CD4-positive, alpha-beta T cell (primary cell): ENCODE measurements around the gene CDKN1C. TPM values are rescaled to one million over a fixed set of nuclear protein-coding genes. Genes with fewer than 3 reads are reported as not detected.

Experiments used
- ATAC-seq: fragments of 200-7000 bp; cut with Tn5 transposase; one replicate; pipeline ENCODE4 v1.10.0; 2022; ENCODE audit warnings: mild to moderate bottlenecking; ENCODE audit not compliant: poor library complexity
- CTCF ChIA-PET: fragments of 350-600 bp; sonication (Branson Sonifier 250); formaldehyde crosslinking; loops from one replicate; lab custom pipeline; 2021; ENCODE audit warnings: antibody characterized with exemption, inconsistent platforms; lab: Charles Lee
- POLR2A ChIA-PET: fragments of 350-600 bp; sonication (Branson Sonifier 250); formaldehyde crosslinking; loops from one replicate; lab custom pipeline; 2021; ENCODE audit warnings: antibody characterized with exemption, inconsistent platforms; lab: Charles Lee
- DNase-seq, 14 experiments: peaks; one replicate each; pipeline ENCODE4 v3.0.0-alpha.2; 2013 to 2020; ENCODE audit warnings: mixed read lengths in 2 of 14
- H3K27ac ChIP-seq, 2 donors: one replicate each; pipeline versions ENCODE4 v1.5.1 to v1.7.0; 2013; ENCODE audit warnings: low read length in 2 of 2, low read depth in 1 of 2, mild to moderate bottlenecking in 1 of 2
- H3K27me3 ChIP-seq, 2 experiments: 1 replicate in 1 of 2; 2 replicates in 1 of 2; pipeline versions ENCODE4 v1.6.1 to v1.7.0; 2013; ENCODE audit warnings: low read length in 2 of 2, control low read depth in 1 of 2, mild to moderate bottlenecking in 1 of 2, moderate library complexity in 1 of 2; ENCODE audit not compliant: insufficient read depth in 2 of 2, control insufficient read depth in 1 of 2
- H3K36me3 ChIP-seq: one replicate; pipeline ENCODE4 v1.6.1; 2013; ENCODE audit warnings: low read length, control low read depth; ENCODE audit not compliant: insufficient read depth
- H3K4me1 ChIP-seq: one replicate; pipeline ENCODE4 v1.6.1; 2013; ENCODE audit warnings: low read length, control low read depth; ENCODE audit not compliant: insufficient read depth
- H3K4me3 ChIP-seq: one replicate; pipeline ENCODE4 v1.5.1; 2013; ENCODE audit warnings: mild to moderate bottlenecking, low read length, moderate library complexity
- H3K9me3 ChIP-seq, 2 experiments: 1 replicate in 1 of 2; 2 replicates in 1 of 2; pipeline versions ENCODE4 v1.6.1 to v1.7.0; 2013; ENCODE audit warnings: low read length in 2 of 2, mild to moderate bottlenecking in 2 of 2, control low read depth in 1 of 2, moderate library complexity in 1 of 2; ENCODE audit not compliant: control insufficient read depth in 1 of 2, insufficient read depth in 1 of 2
- H3K27ac Mint-ChIP-seq: one replicate; pipeline ENCODE4 v1.8.0; 2020; ENCODE audit warnings: mixed read lengths
- H3K27me3 Mint-ChIP-seq: one replicate; pipeline ENCODE4 v1.8.0; 2021; ENCODE audit warnings: mixed read lengths
- H3K36me3 Mint-ChIP-seq: one replicate; pipeline ENCODE4 v1.8.0; 2021; ENCODE audit warnings: low read depth, mixed read lengths
- H3K4me1 Mint-ChIP-seq: one replicate; pipeline ENCODE4 v1.8.0; 2021; ENCODE audit warnings: low read depth, mixed read lengths
- H3K4me3 Mint-ChIP-seq: one replicate; pipeline ENCODE4 v1.8.0; 2020; ENCODE audit warnings: mild to moderate bottlenecking, mixed read lengths
- H3K9me3 Mint-ChIP-seq: one replicate; pipeline ENCODE4 v1.8.0; 2020; ENCODE audit warnings: mixed read lengths
- CTCF ChIP-seq: fragments of 200-600 bp; IDR thresholded peaks from one replicate; pipeline ENCODE4 v1.8.0; 2022; ENCODE audit warnings: antibody characterized with exemption, mild to moderate bottlenecking
- intact Hi-C, 2 experiments: fragments of 100-400 bp; cut with DNase I in 1 of 2; cut with micrococcal nuclease in 1 of 2; formaldehyde crosslinking; loops; one replicate each; pipeline versions ENCODE4 v1.15.1 to v1.9.0; 2023 to 2025; cut with DNase I, micrococcal nuclease
- total RNA-seq, 174 experiments: library from RNA in 2 of 174; stranded (reverse) in 2 of 174; gene quantifications; one replicate each; pipeline ENCODE4 v1.2.3 and lab custom pipeline; 2021 to 2026

Gene CDKN1C
- total RNA-seq, 2 experiments from 2014 or later, result 1.9 to 2.5 TPM

GRCh38 chr11:2912498-2912897 is 26.9 kb upstream of the CDKN1C start:
- POLR2A ChIA-PET, result no interaction called here
- CTCF ChIA-PET, result no interaction called here
- H3K27me3 Mint-ChIP-seq, result no peaks in the 10 kb centered on the region

GRCh38 chr11:2911785-2912391 is 26.3 kb upstream of the CDKN1C start:
- CTCF ChIA-PET, result no interaction called here

More at GRCh38 chr11:2912498-2912897, 26.9 kb upstream of the CDKN1C start:
- Histone ChIP-seq H3K27me3 (no peaks in the 10 kb centered on the region), H3K36me3 (no peaks in the 10 kb centered on the region), H3K4me1 (peaks cover 17% of the 10 kb centered on the region), H3K9me3 (no peaks in the 10 kb centered on the region), H3K27ac (no peak overlapping the region), H3K4me3 (no peak overlapping the region)
- ATAC-seq (no peak), DNase-seq (peak in 3 of 14 experiments; percentile 31 to 51 (median 38))
- intact Hi-C loops, result no loop called here
- Mint-ChIP-seq H3K36me3 (no peaks in the 10 kb centered on the region), H3K4me1 (peaks cover 12% of the 10 kb centered on the region), H3K4me3 (no peak overlapping the region), H3K27ac (no peak overlapping the region), H3K9me3 (no peaks in the 10 kb centered on the region)
- TF ChIP-seq CTCF, result no peak

GRCh38 chr11:2911088-2911784 is 25.7 kb upstream of the CDKN1C start:
- intact Hi-C loops, result no loop called here
- no peak for TF ChIP-seq CTCF

More at GRCh38 chr11:2911785-2912391, 26.3 kb upstream of the CDKN1C start:
- ATAC-seq (no peak), DNase-seq (no peak)
- intact Hi-C loops, result no loop called here
- Histone ChIP-seq H3K4me1 (peaks cover 17% of the 10 kb centered on the region), H3K36me3 (no peaks in the 10 kb centered on the region), H3K4me3 (no peak overlapping the region), H3K27ac (no peak overlapping the region), H3K27me3 (no peaks in the 10 kb centered on the region), H3K9me3 (no peaks in the 10 kb centered on the region)
- Mint-ChIP-seq H3K4me3 (no peak overlapping the region), H3K27me3 (no peaks in the 10 kb centered on the region), H3K9me3 (no peaks in the 10 kb centered on the region), H3K4me1 (peaks cover 12% of the 10 kb centered on the region), H3K36me3 (no peaks in the 10 kb centered on the region), H3K27ac (no peak overlapping the region)
- TF ChIP-seq CTCF, result no peak
- POLR2A ChIA-PET, result no interaction called here

More at GRCh38 chr11:2911088-2911784, 25.7 kb upstream of the CDKN1C start:
- no peak overlapping the region for H3K27ac ChIP-seq
- peaks cover 12% of the 10 kb centered on the region for H3K4me1 Mint-ChIP-seq
- no peaks in the 10 kb centered on the region for H3K36me3 ChIP-seq
- peaks cover 17% of the 10 kb centered on the region for H3K4me1 ChIP-seq
- no peaks in the 10 kb centered on the region for H3K27me3 Mint-ChIP-seq
- H3K27ac Mint-ChIP-seq, result no peak overlapping the region
- DNase-seq (no peak), ATAC-seq (no peak)
- no peaks in the 10 kb centered on the region for H3K27me3 ChIP-seq
- no peaks in the 10 kb centered on the region for H3K36me3 Mint-ChIP-seq
- no peak overlapping the region for H3K4me3 ChIP-seq
- POLR2A ChIA-PET, result no interaction called here
- no peaks in the 10 kb centered on the region for H3K9me3 Mint-ChIP-seq
- H3K4me3 Mint-ChIP-seq, result no peak overlapping the region
- CTCF ChIA-PET, result no interaction called here
- H3K9me3 ChIP-seq, result no peaks in the 10 kb centered on the region
